Esophagus (tissue), 2 donors: ENCODE results near the gene ALG1. TPM values are rescaled to one million over a fixed set of nuclear protein-coding genes. Genes with fewer than 3 reads are reported as not detected.
A peak's percentile ranks its signal among the peaks of the same experiment; 100 is the strongest.

Experiments
- H3K27ac ChIP-seq, 2 donors: one replicate each; pipeline ENCODE4 v1.5.1; 2013; ENCODE audit warnings: low read depth in 2 of 2, mild to moderate bottlenecking in 2 of 2, inconsistent platforms in 1 of 2, low read length in 1 of 2, moderate library complexity in 1 of 2
- H3K27me3 ChIP-seq, 2 donors: one replicate each; pipeline ENCODE4 v1.6.1; 2013; ENCODE audit warnings: low read length in 2 of 2, control low read depth in 1 of 2, mild to moderate bottlenecking in 1 of 2; ENCODE audit not compliant: insufficient read depth in 2 of 2, control insufficient read depth in 1 of 2
- H3K36me3 ChIP-seq, 2 donors: one replicate each; pipeline ENCODE4 v1.6.1; 2013; ENCODE audit warnings: low read length in 1 of 2; ENCODE audit not compliant: control insufficient read depth in 2 of 2, insufficient read depth in 2 of 2
- H3K4me1 ChIP-seq, 2 donors: one replicate each; pipeline ENCODE4 v1.6.1; 2013; ENCODE audit warnings: low read length in 1 of 2; ENCODE audit not compliant: control insufficient read depth in 2 of 2, insufficient read depth in 2 of 2
- H3K4me3 ChIP-seq, 2 donors: one replicate each; pipeline ENCODE4 v1.5.1; 2013; ENCODE audit warnings: low read length in 2 of 2, mild to moderate bottlenecking in 2 of 2, low read depth in 1 of 2, moderate library complexity in 1 of 2
- H3K9me3 ChIP-seq, 2 donors: one replicate each; pipeline ENCODE4 v1.6.1; 2013; ENCODE audit warnings: mild to moderate bottlenecking in 2 of 2, low read depth in 1 of 2, low read length in 1 of 2, moderate library complexity in 1 of 2; ENCODE audit not compliant: control insufficient read depth in 2 of 2, insufficient read depth in 1 of 2
- WGBS, 2 donors: extraction: QIAGEN DNeasy Blood & Tissue Kit; methylation state at CpG; one replicate each; pipeline ENCODE4 v1.1.7; 2013; 5-methylcytosine and 5-hydroxymethylcytosine counted together
- polyA plus RNA-seq, 2 donors: library from polyadenylated mRNA; stranded (reverse); fragments of 200-250 nt; gene quantifications; one replicate each; pipeline ENCODE4 v1.2.3, GENCODE V29; 2013
- donor health status: healthy with polysubstance abuse.
- donor health status: Bipolar disorder and iron deficiency.

The ALG1 gene
- polyA plus RNA-seq, 2 donors = 7.6 to 12.5 TPM

DNA sequence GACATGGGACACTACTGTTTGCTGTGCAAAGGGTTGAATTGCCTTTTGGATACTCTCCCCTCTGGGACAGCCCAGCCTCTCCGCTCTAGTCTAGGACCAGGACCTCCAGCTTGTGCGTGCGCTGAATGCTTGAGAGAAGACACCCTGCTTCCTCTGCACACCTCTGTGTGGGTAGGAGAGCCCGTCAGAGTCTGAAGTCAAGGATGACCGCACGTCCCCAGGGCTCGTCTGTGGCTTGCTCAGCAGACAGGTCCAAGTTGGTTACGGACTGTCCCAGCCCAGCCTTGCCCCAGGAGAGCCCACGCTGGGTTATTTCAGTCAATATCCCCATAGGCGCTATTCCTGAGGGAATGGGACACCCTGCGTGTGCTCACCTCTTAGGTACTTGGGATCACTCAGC, 9.6 kb upstream of the ALG1 start:
- H3K4me3 ChIP-seq = no peak overlapping the region
- H3K27ac ChIP-seq = no peak overlapping the region
- H3K9me3 ChIP-seq = no peaks in the 10 kb centered on the region
- no peaks in the 10 kb centered on the region for H3K27me3 ChIP-seq
- H3K36me3 ChIP-seq = no peaks in the 10 kb centered on the region
- H3K4me1 ChIP-seq = peaks cover 0 to 4% of the 10 kb centered on the region in 2 donors
- 74 to 82% methylated on average over 11 of the region's 11 CpGs for WGBS, 2 donors

DNA sequence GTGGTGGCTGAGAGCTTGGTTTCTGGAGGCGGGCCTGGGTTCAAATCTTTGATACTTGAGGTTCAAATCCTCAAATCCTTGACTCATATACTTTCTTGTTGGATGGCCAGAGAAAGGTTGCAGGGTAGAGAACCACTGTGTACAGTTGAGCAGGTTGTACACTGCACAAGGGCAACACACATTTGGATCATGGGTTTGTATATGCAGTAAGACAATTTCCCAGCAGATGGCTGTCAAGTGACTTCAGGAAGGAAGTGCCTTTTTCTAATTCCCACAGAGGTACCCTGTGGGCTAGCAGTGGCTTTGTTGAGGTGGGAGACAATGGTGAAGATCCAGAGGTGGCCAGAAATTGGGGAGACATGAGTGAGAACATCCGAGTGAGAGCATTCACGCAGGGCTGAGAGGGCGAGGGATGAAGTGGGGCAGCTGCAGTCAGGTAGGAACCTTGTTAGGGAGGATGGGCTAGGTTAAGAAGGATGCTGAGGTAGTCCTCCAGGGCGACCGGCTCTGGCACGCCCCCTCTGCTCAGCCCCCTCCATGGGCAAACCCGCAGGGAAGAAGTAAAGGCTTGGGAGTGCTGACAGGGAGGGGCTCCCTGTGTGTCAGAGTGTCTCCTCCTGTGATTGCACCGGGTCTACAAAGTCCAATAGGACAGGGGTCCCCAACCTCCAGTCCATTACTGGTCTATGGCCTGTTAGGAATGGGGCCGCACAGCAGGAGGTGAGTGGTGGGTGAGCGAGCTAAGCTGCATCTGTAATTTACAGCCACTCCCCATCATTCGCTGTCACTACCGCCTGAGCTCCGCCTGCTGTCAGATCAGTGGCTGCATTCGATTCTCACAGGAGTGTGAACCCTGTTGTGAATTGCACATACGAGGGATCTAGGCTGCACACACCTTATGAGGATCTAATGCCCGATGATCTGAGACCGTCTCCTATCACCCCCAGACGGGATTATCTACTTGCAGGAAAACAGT, 8.6 kb upstream of the ALG1 start:
- Histone ChIP-seq H3K36me3 (no peaks in the 10 kb centered on the region), H3K4me3 (no peak overlapping the region), H3K27me3 (no peaks in the 10 kb centered on the region), H3K9me3 (no peaks in the 10 kb centered on the region), H3K4me1 (peaks cover 0 to 4% of the 10 kb centered on the region in 2 donors), H3K27ac (no peak overlapping the region)
- 67 to 71% methylated on average over 19 of the region's 19 CpGs for WGBS, 2 donors

GRCh38 chr16:5064915-5065314, 6.7 kb upstream of the ALG1 start:
- Histone ChIP-seq H3K4me1 (peaks cover 0 to 4% of the 10 kb centered on the region in 2 donors), H3K27ac (no peak overlapping the region), H3K36me3 (no peaks in the 10 kb centered on the region), H3K4me3 (no peak overlapping the region), H3K27me3 (no peaks in the 10 kb centered on the region), H3K9me3 (no peaks in the 10 kb centered on the region)
- 35 to 44% methylated on average over 7 of the region's 7 CpGs for WGBS, 2 donors

GRCh38 chr16:5065326-5065725, 6.3 kb upstream of the ALG1 start:
- Histone ChIP-seq H3K4me1 (peaks cover 0 to 4% of the 10 kb centered on the region in 2 donors), H3K27ac (no peak overlapping the region), H3K9me3 (no peaks in the 10 kb centered on the region), H3K4me3 (no peak overlapping the region), H3K36me3 (no peaks in the 10 kb centered on the region), H3K27me3 (no peaks in the 10 kb centered on the region)
- WGBS, 2 donors = 37 to 39% methylated on average over 8 of the region's 8 CpGs

GRCh38 chr16:5065813-5066212, 5.8 kb upstream of the ALG1 start, which contains the start of gene C16orf89:
TSS of gene C16orf89 (minus strand) at chr16:5065956. CDS start at chr16:5065908, 48 bp downstream.
- 32 to 56% methylated on average over 10 of the region's 10 CpGs for WGBS, 2 donors
- Histone ChIP-seq H3K27ac (peak within 1 kb of the TSS in 1 of 2 donors; percentile 3), H3K4me3 (no peak within 1 kb of the TSS)

GRCh38 chr16:5066511-5066910, 5.1 kb upstream of the ALG1 start:
- Histone ChIP-seq H3K9me3 (no peaks in the 10 kb centered on the region), H3K4me3 (no peak overlapping the region), H3K27me3 (no peaks in the 10 kb centered on the region), H3K36me3 (no peaks in the 10 kb centered on the region), H3K27ac (no peak overlapping the region), H3K4me1 (peaks cover 0 to 4% of the 10 kb centered on the region in 2 donors)
- 68 to 70% methylated on average over 6 of the region's 6 CpGs for WGBS, 2 donors

More at GRCh38 chr16:5065813-5066212, 5.8 kb upstream of the ALG1 start, which contains the start of gene C16orf89:
- Histone ChIP-seq H3K36me3 (no peaks in the 10 kb centered on the region), H3K4me1 (peaks cover 0 to 4% of the 10 kb centered on the region in 2 donors), H3K9me3 (no peaks in the 10 kb centered on the region), H3K27me3 (no peaks in the 10 kb centered on the region)

DNA sequence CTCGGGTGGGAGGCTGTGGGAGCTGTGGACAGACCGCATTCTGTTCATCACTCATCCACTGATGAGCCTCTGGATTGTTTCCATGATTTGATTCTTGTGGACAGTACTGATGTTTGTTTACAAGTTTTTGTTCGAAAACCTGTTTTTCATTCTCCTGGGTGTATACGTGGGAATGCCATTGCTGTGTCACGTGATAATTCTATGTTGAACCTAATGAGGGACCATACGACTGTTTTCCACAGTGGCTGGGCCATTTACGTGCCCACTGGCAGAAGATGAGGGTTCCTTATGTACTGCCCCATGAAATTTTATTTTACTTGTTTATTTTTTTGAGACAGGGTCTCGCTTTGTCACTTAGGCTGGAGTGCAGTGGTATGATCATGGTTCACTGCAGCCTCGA, 2.6 kb upstream of the ALG1 start:
- Histone ChIP-seq H3K4me3 (no peak overlapping the region), H3K27me3 (no peaks in the 10 kb centered on the region), H3K36me3 (no peaks in the 10 kb centered on the region), H3K4me1 (peaks cover 0 to 7% of the 10 kb centered on the region in 2 donors), H3K27ac (no peak overlapping the region), H3K9me3 (no peaks in the 10 kb centered on the region)
- WGBS, 2 donors = 78 to 86% methylated on average over 9 of the region's 9 CpGs

DNA sequence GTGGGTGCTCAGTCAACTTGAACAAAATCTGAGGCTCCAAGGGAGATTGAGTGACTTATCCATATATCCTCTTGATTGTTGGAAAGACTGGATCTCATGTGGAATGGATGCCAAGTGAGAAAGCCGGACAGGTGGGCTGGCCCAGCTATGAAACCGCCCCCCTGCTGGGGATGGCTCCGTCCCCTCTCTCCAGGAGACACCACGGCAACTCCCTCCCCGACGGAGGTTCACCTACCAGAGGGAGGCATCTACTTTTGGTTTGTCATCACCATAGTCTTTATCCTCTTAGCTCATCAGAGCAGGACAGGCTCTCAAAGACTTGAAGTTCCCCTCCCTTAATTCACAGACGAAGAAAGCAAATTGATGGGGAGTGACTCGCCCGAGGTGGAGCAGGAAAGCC, 1.8 kb upstream of the ALG1 start:
- H3K36me3 ChIP-seq = no peaks in the 10 kb centered on the region
- H3K27me3 ChIP-seq = no peaks in the 10 kb centered on the region
- no peak overlapping the region for H3K4me3 ChIP-seq
- no peaks in the 10 kb centered on the region for H3K9me3 ChIP-seq
- peaks cover 0 to 7% of the 10 kb centered on the region in 2 donors for H3K4me1 ChIP-seq
- H3K27ac ChIP-seq = no peak overlapping the region
- 94% methylated on average over 9 of the region's 9 CpGs for WGBS, 2 donors

DNA sequence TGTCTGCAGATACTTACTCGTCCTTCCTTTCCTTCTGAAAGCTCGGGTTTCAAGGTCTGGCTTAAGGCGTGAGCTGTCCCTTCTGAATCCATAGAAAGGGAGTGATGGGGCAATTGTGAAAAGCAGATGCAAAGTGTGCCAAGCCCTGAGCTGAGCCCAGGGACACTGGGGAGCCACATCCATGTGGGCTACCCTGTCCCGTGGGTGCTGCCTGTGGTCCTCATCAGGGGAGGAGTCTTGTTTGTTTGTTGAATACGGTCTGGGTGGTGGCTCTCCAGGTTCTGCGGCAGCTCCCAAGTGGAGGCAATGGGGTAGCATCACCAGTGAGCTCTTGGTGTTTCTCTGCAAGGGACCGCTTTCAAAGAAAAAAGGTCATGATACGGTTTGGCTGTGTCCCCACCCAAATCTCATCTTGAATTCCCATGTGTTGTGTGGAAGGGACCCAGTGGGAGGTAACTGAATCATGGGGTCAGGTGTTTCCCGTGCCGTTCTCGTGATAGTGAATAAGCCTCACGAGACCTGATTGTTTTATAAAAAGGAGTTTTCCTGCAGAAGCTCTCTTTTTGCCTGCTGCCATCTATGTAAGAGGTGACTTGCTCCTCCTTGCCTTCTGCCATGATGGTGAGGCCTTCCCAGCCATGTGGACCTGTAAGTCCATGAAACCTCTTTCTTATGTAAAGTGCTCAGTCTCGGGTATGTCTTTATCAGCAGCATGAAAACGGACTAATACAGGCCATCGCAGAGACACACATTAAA, 1.0 kb upstream of the ALG1 start:
- H3K27ac ChIP-seq = no peak overlapping the region
- no peaks in the 10 kb centered on the region for H3K27me3 ChIP-seq
- H3K9me3 ChIP-seq = no peaks in the 10 kb centered on the region
- WGBS, 2 donors = 88 to 95% methylated on average over 15 of the region's 15 CpGs
- H3K36me3 ChIP-seq = peaks cover 3 to 5% of the 10 kb centered on the region in 2 donors
- H3K4me3 ChIP-seq = no peak overlapping the region
- peaks cover 0 to 4% of the 10 kb centered on the region in 2 donors for H3K4me1 ChIP-seq
